H1 (cell line): Measurements from ENCODE around the gene PHYH. TPM values are rescaled to one million over a fixed set of nuclear protein-coding genes. Genes with fewer than 3 reads are reported as not detected.

ENCODE experiments used
- RAD21 ChIP-seq, 2 experiments: IDR thresholded peaks in 1 of 2; conservative IDR thresholded peaks in 1 of 2; 2 replicates each; pipeline ENCODE4 v1.6.1; 2011; ENCODE audit warnings: low read depth in 2 of 2, low read length in 2 of 2, improper control_type of control experiment in 1 of 2, inconsistent platforms in 1 of 2, mild to moderate bottlenecking in 1 of 2, moderate library complexity in 1 of 2
- polyA plus RNA-seq, 7 experiments: library from polyadenylated mRNA; depleted of rRNA in 3 of 7; stranded (reverse) in 5 of 7; unstranded in 2 of 7; fragments of >200 nt in 5 of 7; fragments of 200-250 nt in 2 of 7; gene quantifications; 1 replicate in 5 of 7; 2 replicates in 1 of 7; 4 replicates in 1 of 7; pipeline versions ENCODE4 v1.2.1 to v1.2.3, GENCODE V29; 2011 to 2013; ENCODE audit warnings: missing spikeins in 2 of 7, mixed read lengths in 2 of 7
- total RNA-seq: library from RNA; stranded (reverse); fragmentation: NEBNext Ultra II Directional; extraction: Animal tissue kit (Norgen Biotek cat#: 25700); gene quantifications from 2 replicates; pipeline ENCODE4 v1.2.1, GENCODE V29; 2021

Gene PHYH
- total and polyA plus RNA-seq, 2 of the 8 experiments (the other 6 are each of a cell fraction or from before 2014, with no cell fraction given) = 22.0 to 22.7 TPM

GRCh38 chr10:13272164-13272571 is 27.7 kb downstream of the PHYH start (continued):
- no peak for TF ChIP-seq RAD21 (IDR thresholded peaks at IDR 0.05 in 1 of 2, conservative IDR thresholded peaks at IDR 0.05 in 1 of 2; ENCODE audit: low read depth in 2 of 2, low read length in 2 of 2)
